ENCODE data around the gene TCTN3. TPM values are rescaled to one million over a fixed set of nuclear protein-coding genes. Genes with fewer than 3 reads are reported as not detected.

TCTN3 gene
- polyA plus RNA-seq, 6 donors from 2014 or later = 22.1 to 42.3 (median 35.2) TPM

DNA sequence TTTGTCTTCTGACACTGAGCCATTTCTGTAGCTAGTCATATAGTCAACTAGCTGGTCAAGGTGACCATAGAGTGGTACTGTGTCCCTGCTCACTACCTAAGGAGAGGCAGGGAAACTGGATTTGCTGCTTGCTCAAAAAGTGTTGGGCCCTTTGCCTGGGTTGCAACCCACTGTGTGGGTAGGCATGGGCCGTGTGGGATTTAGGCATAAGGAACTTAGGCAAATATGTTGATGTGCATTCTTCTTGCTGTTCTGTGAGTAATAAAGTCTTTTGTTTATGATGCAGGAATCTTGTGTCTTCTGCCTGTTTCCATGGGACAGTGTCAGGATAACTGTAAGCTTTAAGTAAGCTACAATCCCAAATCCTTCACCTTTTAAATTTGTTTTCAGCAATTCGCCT is 23.1 kb upstream of the TCTN3 start:
- DNase-seq (no peak), ATAC-seq (ENCODE audit: low read depth in 2 of 2) (no peak)
- Mint-ChIP-seq H3K4me3 (no peak overlapping the region), H3K36me3 (no peaks in the 10 kb centered on the region), H3K27me3 (no peaks in the 10 kb centered on the region), H3K4me1 (peaks cover 0 to 9% (median 4%) of the 10 kb centered on the region in 3 donors), H3K27ac (no peak overlapping the region), H3K9me3 (peaks cover 0 to 3% (median 0%) of the 10 kb centered on the region in 7 donors)

DNA sequence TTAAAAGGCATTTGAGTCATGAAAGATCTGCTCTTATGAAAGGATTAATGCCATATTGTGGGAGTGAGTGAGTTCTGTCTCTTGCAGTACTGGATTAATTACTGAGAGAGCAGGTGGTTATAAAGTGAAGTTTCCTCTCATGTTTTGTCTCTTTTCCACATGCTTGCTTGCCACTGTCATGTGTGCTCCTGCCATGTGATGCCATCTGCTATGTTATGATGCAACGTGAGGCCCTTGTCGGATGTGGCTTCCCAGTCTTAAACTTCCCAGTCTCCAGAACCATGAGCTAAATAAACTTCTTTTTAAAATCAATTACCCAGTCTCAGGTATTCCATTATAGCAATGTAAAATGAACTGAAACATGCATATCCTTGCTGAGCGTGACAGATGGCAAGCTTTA is 22.7 kb upstream of the TCTN3 start:
- no peaks in the 10 kb centered on the region for H3K9me3 Mint-ChIP-seq
- peaks cover 0 to 9% (median 4%) of the 10 kb centered on the region in 3 donors for H3K4me1 Mint-ChIP-seq

GRCh38 chr10:95711492-95711891 is 17.8 kb upstream of the TCTN3 start:
- H3K27ac Mint-ChIP-seq = peak overlapping the region in 2 of 6 donors; percentile 44 to 59
- H3K4me1 Mint-ChIP-seq = peaks cover 4 to 15% (median 5%) of the 10 kb centered on the region in 3 donors
- ATAC-seq (ENCODE audit: low read depth in 2 of 2) = no peak
- H3K36me3 Mint-ChIP-seq = no peaks in the 10 kb centered on the region
- H3K27me3 Mint-ChIP-seq = no peaks in the 10 kb centered on the region
- H3K9me3 Mint-ChIP-seq = peaks cover 0 to 2% (median 0%) of the 10 kb centered on the region in 7 donors
- DNase-seq = no peak
- no peak overlapping the region for H3K4me3 Mint-ChIP-seq

More for the DNA sequence above, 22.7 kb upstream of the TCTN3 start:
- H3K27ac Mint-ChIP-seq = peak overlapping the region in 2 of 6 donors; percentile 26 to 36
- ATAC-seq (ENCODE audit: low read depth in 2 of 2) (no peak), DNase-seq (no peak)
- H3K27me3 Mint-ChIP-seq = no peaks in the 10 kb centered on the region
- H3K36me3 Mint-ChIP-seq = no peaks in the 10 kb centered on the region
- H3K4me3 Mint-ChIP-seq = no peak overlapping the region

DNA sequence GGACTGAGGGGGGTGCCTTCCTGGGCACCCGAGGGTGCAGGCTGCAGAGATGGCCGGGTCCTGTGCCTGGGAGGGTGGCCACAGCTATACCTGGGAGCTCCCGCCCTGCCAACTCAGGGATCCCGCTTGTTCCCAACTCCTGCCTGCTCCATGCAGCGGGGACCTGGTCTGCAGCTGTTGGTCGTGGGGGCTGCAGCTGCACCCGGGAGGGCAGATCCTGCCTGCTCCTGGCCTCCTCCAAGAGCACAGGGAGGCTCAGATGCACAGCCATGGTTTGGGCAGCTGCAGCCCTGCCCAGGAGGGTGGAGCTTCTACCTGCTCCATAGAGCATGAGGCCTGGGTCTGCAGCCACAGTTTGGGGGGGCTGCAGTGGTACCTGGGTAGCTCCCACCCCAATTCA is 13.3 kb upstream of the TCTN3 start:
- peaks cover 0 to 6% (median 0%) of the 10 kb centered on the region in 7 donors for H3K9me3 Mint-ChIP-seq
- peaks cover 5 to 8% (median 7%) of the 10 kb centered on the region in 3 donors for H3K4me1 Mint-ChIP-seq
- no peaks in the 10 kb centered on the region for H3K27me3 Mint-ChIP-seq
- H3K27ac Mint-ChIP-seq = no peak overlapping the region
- no peak overlapping the region for H3K4me3 Mint-ChIP-seq
- no peak for DNase-seq
- no peaks in the 10 kb centered on the region for H3K36me3 Mint-ChIP-seq
- ATAC-seq (ENCODE audit: low read depth in 2 of 2) = no peak

- Mint-ChIP-seq H3K27me3 (no peaks in the 10 kb centered on the region), H3K36me3 (no peaks in the 10 kb centered on the region), H3K27ac (no peak overlapping the region), H3K4me3 (no peak overlapping the region), H3K4me1 (peaks cover 5 to 8% (median 7%) of the 10 kb centered on the region in 3 donors), H3K9me3 (peaks cover 0 to 6% (median 0%) of the 10 kb centered on the region in 7 donors)
- ATAC-seq (ENCODE audit: low read depth in 2 of 2) (no peak), DNase-seq (no peak)
Measured at GRCh38 chr10:95706573-95706972, 12.8 kb upstream of the TCTN3 start.

DNA sequence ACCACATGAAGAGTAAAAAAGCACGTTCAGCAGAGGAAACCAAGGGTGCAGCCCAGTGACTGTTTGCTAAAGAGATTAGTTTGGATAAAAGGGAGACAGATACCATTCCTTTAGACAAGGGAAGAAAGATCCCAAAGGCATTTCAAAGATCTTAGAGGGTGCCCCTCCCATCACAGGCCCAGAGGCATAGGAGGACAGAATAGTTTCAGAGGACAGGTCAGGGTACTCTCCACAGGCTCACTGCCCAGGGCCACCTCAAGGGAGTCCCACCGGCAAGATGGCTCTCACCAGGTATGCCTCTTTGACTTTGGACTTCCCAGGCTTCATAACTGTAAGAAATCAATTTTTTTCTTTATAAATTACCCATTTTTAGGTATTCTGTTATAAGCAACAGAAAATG is 4.7 kb upstream of the TCTN3 start:
- Mint-ChIP-seq H3K36me3 (no peaks in the 10 kb centered on the region), H3K4me1 (peaks cover 25 to 45% (median 29%) of the 10 kb centered on the region in 3 donors), H3K9me3 (peaks cover 0 to 6% (median 0%) of the 10 kb centered on the region in 7 donors), H3K27me3 (no peaks in the 10 kb centered on the region), H3K27ac (peak overlapping the region in 3 of 6 donors; percentile 73 to 93 (median 85)), H3K4me3 (peak overlapping the region in 1 of 8 donors; percentile 25)
- DNase-seq = no peak
- no peak for ATAC-seq (ENCODE audit: low read depth in 2 of 2)

DNA sequence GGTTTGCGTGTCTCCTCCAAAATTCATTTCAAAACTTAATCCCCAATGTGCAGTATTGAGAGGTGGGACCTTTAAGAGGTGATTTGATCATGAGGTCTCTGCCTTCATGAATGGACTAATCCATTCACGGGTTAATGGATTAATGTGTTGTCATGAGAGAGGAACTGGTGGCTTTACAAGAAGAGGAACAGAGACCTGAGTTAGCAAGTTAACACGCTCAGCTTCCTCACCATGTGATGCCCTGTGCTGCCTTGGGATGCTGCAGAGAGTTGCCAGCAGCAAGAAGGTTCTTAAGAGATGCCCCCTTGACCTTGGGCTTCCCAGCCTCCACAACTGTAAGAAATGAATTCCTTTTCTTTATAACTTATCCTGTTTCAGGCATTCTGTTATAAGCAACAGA is 3.7 kb upstream of the TCTN3 start:
- H3K27me3 Mint-ChIP-seq = no peaks in the 10 kb centered on the region

GRCh38 chr10:95694665-95695064 is 938 bp upstream of the TCTN3 start:
- Mint-ChIP-seq H3K27me3 (no peaks in the 10 kb centered on the region), H3K36me3 (peaks cover 5 to 6% of the 10 kb centered on the region in 2 donors), H3K4me1 (peaks cover 44 to 74% (median 64%) of the 10 kb centered on the region in 3 donors), H3K4me3 (peak overlapping the region in 6 of 8 donors; percentile 15 to 98 (median 96)), H3K9me3 (peaks cover 0 to 6% (median 0%) of the 10 kb centered on the region in 7 donors), H3K27ac (peak overlapping the region in 4 of 6 donors; percentile 20 to 98 (median 96))
- DNase-seq (no peak), ATAC-seq (ENCODE audit: low read depth in 2 of 2) (no peak)

More for the DNA sequence above, 3.7 kb upstream of the TCTN3 start:
- H3K4me1 Mint-ChIP-seq = peaks cover 33 to 55% (median 38%) of the 10 kb centered on the region in 3 donors
- peaks cover 0 to 6% (median 0%) of the 10 kb centered on the region in 7 donors for H3K9me3 Mint-ChIP-seq
- H3K27ac Mint-ChIP-seq = peak overlapping the region; percentile 30 to 96 (median 89)
- H3K4me3 Mint-ChIP-seq = peak overlapping the region; percentile 3 to 77 (median 48)
- DNase-seq (peak; percentile 69), ATAC-seq (ENCODE audit: low read depth in 2 of 2) (peak; percentile 31 to 33)
- H3K36me3 Mint-ChIP-seq = no peaks in the 10 kb centered on the region

DNA sequence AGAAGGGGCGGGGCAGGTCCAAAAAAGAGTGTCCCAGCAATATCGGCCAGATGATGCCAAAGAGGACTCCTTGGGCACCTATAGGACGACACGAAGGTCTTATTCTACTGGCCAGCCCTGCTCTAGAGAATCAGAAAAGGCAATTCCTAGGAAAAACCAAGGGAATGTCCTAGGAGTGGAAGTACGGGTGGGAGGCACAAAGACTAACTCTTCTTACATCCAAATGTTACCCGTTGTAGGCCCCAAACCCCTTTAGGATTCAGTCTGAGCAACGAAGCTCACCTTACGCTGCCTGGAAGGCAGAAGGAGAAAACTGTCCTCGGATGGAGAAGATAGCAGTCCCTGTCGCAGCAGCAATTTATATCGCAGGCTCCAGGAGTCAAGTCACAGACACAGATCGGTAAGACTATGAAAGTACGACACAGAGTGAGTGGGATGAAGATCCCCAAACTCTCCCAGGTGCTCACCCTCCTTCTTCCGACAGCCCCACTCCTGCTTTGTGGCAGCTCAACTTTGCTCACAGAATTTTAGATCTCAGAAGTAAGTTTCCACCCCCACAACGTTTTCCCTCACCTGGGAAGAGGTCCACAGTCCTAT is 558 bp downstream of the TCTN3 start:
- H3K4me3 Mint-ChIP-seq = peak overlapping the region; percentile 93 to 99 (median 97)
- peaks cover 0 to 3% (median 0%) of the 10 kb centered on the region in 7 donors for H3K9me3 Mint-ChIP-seq
- peaks cover 48 to 73% (median 68%) of the 10 kb centered on the region in 3 donors for H3K4me1 Mint-ChIP-seq
- H3K36me3 Mint-ChIP-seq = peaks cover 10 to 12% of the 10 kb centered on the region in 2 donors
- H3K27ac Mint-ChIP-seq = peak overlapping the region; percentile 94 to 100 (median 98)
- ATAC-seq (ENCODE audit: low read depth in 2 of 2) (no peak), DNase-seq (no peak)
- no peaks in the 10 kb centered on the region for H3K27me3 Mint-ChIP-seq

DNA sequence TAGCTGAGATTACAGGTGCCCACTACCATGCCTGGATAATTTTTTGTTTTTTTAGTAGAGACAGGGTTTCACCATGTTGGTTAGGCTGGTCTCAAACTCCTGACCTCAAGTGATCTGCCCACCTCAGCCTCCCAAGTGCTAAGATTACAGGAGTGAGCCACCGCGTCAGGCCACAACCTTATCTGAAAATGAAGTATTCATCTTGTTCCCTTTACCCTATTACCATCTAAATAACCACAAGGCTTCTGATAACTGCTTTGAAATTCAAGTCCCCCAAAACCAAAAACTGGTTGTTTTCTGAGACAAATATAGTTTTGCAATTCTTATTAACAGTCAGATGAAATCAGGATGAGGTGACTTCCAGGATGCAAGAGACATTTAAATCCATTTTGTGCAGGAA is 2.4 kb downstream of the TCTN3 start:
- peak overlapping the region in 1 of 8 donors; percentile 96 for H3K4me3 Mint-ChIP-seq
- ATAC-seq (ENCODE audit: low read depth in 2 of 2) = no peak
- peaks cover 17 to 22% of the 10 kb centered on the region in 2 donors for H3K36me3 Mint-ChIP-seq
- peaks cover 32 to 56% (median 49%) of the 10 kb centered on the region in 3 donors for H3K4me1 Mint-ChIP-seq
- no peak for DNase-seq
- no peaks in the 10 kb centered on the region for H3K9me3 Mint-ChIP-seq
- peak overlapping the region in 1 of 6 donors; percentile 33 for H3K27ac Mint-ChIP-seq
- H3K27me3 Mint-ChIP-seq = no peaks in the 10 kb centered on the region

DNA sequence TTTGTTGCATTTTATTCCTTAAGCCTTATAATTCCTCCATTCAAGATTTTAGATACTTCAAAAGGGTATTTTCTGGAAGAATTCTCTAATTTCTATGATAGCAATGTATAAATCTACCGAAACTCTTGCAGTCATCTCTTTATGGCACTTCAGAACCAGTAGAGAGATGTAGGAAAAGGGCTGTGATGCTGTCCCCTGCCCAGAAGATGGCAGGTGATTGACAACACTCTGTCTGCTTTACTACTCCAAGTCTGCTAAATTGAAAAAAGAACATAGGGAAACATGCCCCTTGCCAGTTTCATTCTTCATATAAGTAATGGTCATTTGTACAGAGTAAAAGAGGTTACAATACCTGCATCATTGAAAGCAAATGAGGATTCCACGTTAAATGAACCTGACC is 5.1 kb downstream of the TCTN3 start:
- no peak for DNase-seq
- Mint-ChIP-seq H3K4me3 (no peak overlapping the region), H3K9me3 (no peaks in the 10 kb centered on the region), H3K27me3 (no peaks in the 10 kb centered on the region), H3K27ac (no peak overlapping the region), H3K4me1 (peaks cover 28 to 49% (median 33%) of the 10 kb centered on the region in 3 donors), H3K36me3 (peaks cover 33 to 41% of the 10 kb centered on the region in 2 donors)
- ATAC-seq (ENCODE audit: low read depth in 2 of 2) = no peak

DNA sequence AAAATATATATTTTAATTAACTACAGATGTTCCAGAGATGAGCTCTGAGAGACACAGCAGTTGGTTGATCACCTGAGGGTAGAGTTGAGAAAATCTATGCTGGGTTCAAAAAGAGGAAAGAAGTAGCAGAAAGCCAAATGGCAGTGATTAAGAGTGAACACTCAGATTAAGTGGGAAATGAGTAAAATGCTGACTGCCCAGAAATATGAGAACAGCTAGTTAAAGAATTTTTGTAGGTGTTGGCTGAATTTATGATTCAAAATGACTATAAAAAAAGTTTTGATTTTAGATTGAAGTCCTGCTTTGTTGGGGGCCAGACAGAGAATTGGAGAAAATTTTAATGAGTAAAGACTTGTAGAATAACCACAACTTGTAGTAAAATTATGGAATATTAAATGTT is 9.8 kb downstream of the TCTN3 start:
- peaks cover 35 to 42% of the 10 kb centered on the region in 2 donors for H3K36me3 Mint-ChIP-seq
- no peak overlapping the region for H3K4me3 Mint-ChIP-seq
- DNase-seq = no peak
- no peak for ATAC-seq (ENCODE audit: low read depth in 2 of 2)
- H3K9me3 Mint-ChIP-seq = no peaks in the 10 kb centered on the region
- no peaks in the 10 kb centered on the region for H3K27me3 Mint-ChIP-seq
- peaks cover 2 to 7% (median 4%) of the 10 kb centered on the region in 3 donors for H3K4me1 Mint-ChIP-seq
- no peak overlapping the region for H3K27ac Mint-ChIP-seq

- H3K4me1 Mint-ChIP-seq = no peaks in the 10 kb centered on the region
- no peak for ATAC-seq (ENCODE audit: low read depth in 2 of 2)
- no peaks in the 10 kb centered on the region for H3K9me3 Mint-ChIP-seq
- DNase-seq = no peak
- no peak overlapping the region for H3K27ac Mint-ChIP-seq
- no peak overlapping the region for H3K4me3 Mint-ChIP-seq
- no peaks in the 10 kb centered on the region for H3K27me3 Mint-ChIP-seq
- H3K36me3 Mint-ChIP-seq = peaks cover 0 to 15% of the 10 kb centered on the region in 2 donors
Measured at GRCh38 chr10:95675403-95676116, 18.2 kb downstream of the TCTN3 start.

DNA sequence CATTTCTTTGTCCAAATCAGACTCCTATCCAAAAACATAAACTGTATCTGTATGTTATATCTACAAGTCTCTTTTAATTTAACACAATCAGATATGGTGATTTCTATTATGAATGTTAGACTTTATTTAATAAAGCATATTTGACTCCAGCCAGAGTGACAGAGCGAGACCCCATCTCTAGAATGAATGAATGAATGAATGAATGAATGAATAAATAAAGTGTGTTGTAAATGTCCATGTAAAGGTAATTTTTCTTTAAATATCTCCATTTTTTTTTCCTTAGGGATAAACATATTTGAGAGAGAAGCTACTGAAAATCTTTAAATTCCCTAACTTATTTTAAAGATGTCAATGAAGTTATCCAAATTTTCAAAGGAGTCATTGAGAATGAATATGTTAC is 19.1 kb downstream of the TCTN3 start:
- Mint-ChIP-seq H3K4me3 (no peak overlapping the region), H3K27ac (no peak overlapping the region), H3K9me3 (no peaks in the 10 kb centered on the region), H3K27me3 (no peaks in the 10 kb centered on the region), H3K4me1 (no peaks in the 10 kb centered on the region), H3K36me3 (peaks cover 0 to 7% of the 10 kb centered on the region in 2 donors)
- DNase-seq = no peak
- ATAC-seq (ENCODE audit: low read depth in 2 of 2) = no peak
